ENCODE measurements around the gene C1orf167. TPM values are rescaled to one million over a fixed set of nuclear protein-coding genes. Genes with fewer than 3 reads are reported as not detected.

Gene C1orf167
- total RNA-seq, 1 experiment from 2014 or later, result 0.39 TPM

- H2BK15ac ChIP-seq (ENCODE audit: low read depth, low read length), result no peak overlapping the region
- no peak overlapping the region for H2BK120ac ChIP-seq (ENCODE audit: low read depth, low read length, poor library complexity, severe bottlenecking)
- no peak overlapping the region for H3K18ac ChIP-seq (ENCODE audit: insufficient read length, low read depth, low read length)
- Mint-ChIP-seq H3K27ac (no peak overlapping the region; a peak in 1 of 7 replicates), H3K4me3 (no peak overlapping the region), H3K27me3 (ENCODE audit: low read depth) (peaks cover 2% of the 10 kb centered on the region; the same call in 1 of the 2 replicates), H3K9me3 (no peaks in the 10 kb centered on the region), H3K4me1 (no peaks in the 10 kb centered on the region), H3K36me3 (ENCODE audit: insufficient read depth in 1 of 3, low read depth in 3 of 3) (no peaks in the 10 kb centered on the region)
- H3K23me2 ChIP-seq (ENCODE audit: insufficient read length, low read depth, low read length, poor library complexity, severe bottlenecking), result no peaks in the 10 kb centered on the region
- WGBS (ENCODE audit: extremely low coverage, insufficient read length, low lambda C conversion rate), result no CpG with 5 or more reads among the region's 9 CpGs
- H3K79me1 ChIP-seq (ENCODE audit: insufficient read depth, low read depth, low read length, poor library complexity, severe bottlenecking), result no peaks in the 10 kb centered on the region
- no peak overlapping the region for H3K14ac ChIP-seq (ENCODE audit: insufficient read depth, low read length)
- no peak overlapping the region for H4K91ac ChIP-seq (ENCODE audit: insufficient read length, low read depth, low read length)
- no peaks in the 10 kb centered on the region for H3K27me3 ChIP-seq (ENCODE audit: insufficient read depth, low read length)
- H4K8ac ChIP-seq (replicated peaks; ENCODE audit: insufficient read length, low read depth, low read length), result no peak overlapping the region
- H3K4me1 ChIP-seq (ENCODE audit: insufficient read depth, low read length), result no peaks in the 10 kb centered on the region
- no peak overlapping the region for H3T11ph ChIP-seq (ENCODE audit: low read length)
- H2BK12ac ChIP-seq (ENCODE audit: insufficient read length, low read depth, low read length), result no peak overlapping the region
- no peak overlapping the region for H2AK5ac ChIP-seq (ENCODE audit: insufficient read length, low read length)
- H2BK20ac ChIP-seq (ENCODE audit: low read depth, low read length, poor library complexity, severe bottlenecking), result no peak overlapping the region
- no peak overlapping the region for H3K4ac ChIP-seq (ENCODE audit: low read depth, low read length)
- no peak overlapping the region for H3K9ac ChIP-seq (ENCODE audit: extremely low read depth, insufficient read length, low read length)
- no peak for DNase-seq
- no peak overlapping the region for H3K27ac ChIP-seq (ENCODE audit: insufficient read length, low read depth, low read length)
- no peak overlapping the region for H3K56ac ChIP-seq (ENCODE audit: insufficient read length, low read depth, low read length)
- no peaks in the 10 kb centered on the region for H3K9me3 ChIP-seq (ENCODE audit: control insufficient read depth, low read depth, low read length)
- H2BK5ac ChIP-seq (ENCODE audit: insufficient read length, low read length), result no peak overlapping the region
- no peak overlapping the region for H3K4me2 ChIP-seq (ENCODE audit: insufficient read depth, insufficient read length, low read length)
- no peak overlapping the region for H2AFZ ChIP-seq (ENCODE audit: low read length)
- H3K23ac ChIP-seq (ENCODE audit: insufficient read length, low read depth, low read length), result no peak overlapping the region
- H4K5ac ChIP-seq (ENCODE audit: insufficient read length, low read depth, low read length), result no peak overlapping the region
- H3K79me2 ChIP-seq (ENCODE audit: insufficient read depth, low read length), result no peaks in the 10 kb centered on the region
- no peak for TF ChIP-seq CTCF (conservative IDR thresholded peaks at IDR 0.05)
- no peaks in the 10 kb centered on the region for H4K20me1 ChIP-seq (ENCODE audit: control insufficient read depth, insufficient read depth, insufficient read length)
Measured at GRCh38 chr1:11774753-11775152, 12.8 kb downstream of the C1orf167 start.
